Neural progenitor cell (in vitro differentiated cells): Measurements from ENCODE around the gene PCDHGB3.

Source experiments
- EZH2 ChIP-seq: fragments of 200-600 bp; sonication (generic); IDR thresholded peaks from 2 replicates; pipeline ENCODE4 v1.6.1; 2017; ENCODE audit warnings: antibody characterized with exemption, mild to moderate bottlenecking, moderate library complexity
- TF ChIP-seq, protein P1 (sequence below): fragments of 200-600 bp; sonication (generic); IDR thresholded peaks from 2 replicates; pipeline ENCODE4 v1.5.1; 2017; ENCODE audit warnings: antibody characterized with exemption, mild to moderate bottlenecking

DNA sequence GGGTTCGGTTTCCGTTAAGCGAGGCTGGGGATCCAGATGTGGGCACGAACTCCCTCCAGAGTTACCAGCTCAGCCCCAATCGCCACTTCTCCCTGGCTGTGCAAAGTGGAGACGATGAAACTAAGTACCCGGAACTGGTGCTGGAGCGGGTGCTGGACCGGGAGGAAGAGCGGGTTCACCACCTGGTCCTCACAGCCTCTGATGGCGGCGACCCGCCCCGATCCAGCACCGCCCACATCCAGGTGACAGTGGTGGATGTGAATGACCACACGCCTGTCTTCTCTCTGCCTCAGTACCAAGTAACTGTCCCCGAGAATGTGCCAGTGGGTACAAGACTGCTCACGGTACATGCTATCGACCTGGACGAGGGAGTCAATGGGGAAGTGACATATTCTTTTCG is 13.3 kb downstream of the PCDHGB3 start:
- TF ChIP-seq, protein P1, sequence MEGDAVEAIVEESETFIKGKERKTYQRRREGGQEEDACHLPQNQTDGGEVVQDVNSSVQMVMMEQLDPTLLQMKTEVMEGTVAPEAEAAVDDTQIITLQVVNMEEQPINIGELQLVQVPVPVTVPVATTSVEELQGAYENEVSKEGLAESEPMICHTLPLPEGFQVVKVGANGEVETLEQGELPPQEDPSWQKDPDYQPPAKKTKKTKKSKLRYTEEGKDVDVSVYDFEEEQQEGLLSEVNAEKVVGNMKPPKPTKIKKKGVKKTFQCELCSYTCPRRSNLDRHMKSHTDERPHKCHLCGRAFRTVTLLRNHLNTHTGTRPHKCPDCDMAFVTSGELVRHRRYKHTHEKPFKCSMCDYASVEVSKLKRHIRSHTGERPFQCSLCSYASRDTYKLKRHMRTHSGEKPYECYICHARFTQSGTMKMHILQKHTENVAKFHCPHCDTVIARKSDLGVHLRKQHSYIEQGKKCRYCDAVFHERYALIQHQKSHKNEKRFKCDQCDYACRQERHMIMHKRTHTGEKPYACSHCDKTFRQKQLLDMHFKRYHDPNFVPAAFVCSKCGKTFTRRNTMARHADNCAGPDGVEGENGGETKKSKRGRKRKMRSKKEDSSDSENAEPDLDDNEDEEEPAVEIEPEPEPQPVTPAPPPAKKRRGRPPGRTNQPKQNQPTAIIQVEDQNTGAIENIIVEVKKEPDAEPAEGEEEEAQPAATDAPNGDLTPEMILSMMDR: no peak
- no peak for TF ChIP-seq EZH2
